ENCODE results near the gene PKIG. TPM values are rescaled to one million over a fixed set of nuclear protein-coding genes. Genes with fewer than 3 reads are reported as not detected.

Gene PKIG
- total and polyA plus RNA-seq, 9 of the 15 experiments (the other 6 are each of a cell fraction or from before 2014, with no cell fraction given): 0.13 to 7.0 (median 4.7) TPM

- intact Hi-C loops (cut with micrococcal nuclease): no loop called here
- H3K36me3 ChIP-seq (ENCODE audit: control insufficient read depth, insufficient read depth, low read length): no peaks in the 10 kb centered on the region
- ATAC-seq (no peak), DNase-seq (ENCODE audit: extremely low read depth in 1 of 4, low spot score in 3 of 4) (no peak), FAIRE-seq (no peak)
- POLR2A ChIA-PET: interaction anchor here (0.6 to 0.8 kb wide), 2 partner anchors 10 to 39 kb away, joined by 3 read pairs; no protein-coding TSS in a partner anchor
- H3K79me2 ChIP-seq (ENCODE audit: control insufficient read depth, insufficient read depth, low read length): no peaks in the 10 kb centered on the region
- H3K4me3 ChIP-seq: no peak overlapping the region
- no peak overlapping the region for H3K27ac ChIP-seq (ENCODE audit: extremely low read depth, low read depth, low read length)
- CTCF ChIA-PET (ENCODE audit: low intra/inter-chr PET ratio): no interaction called here
- BruUV-seq (replicated peaks): no TSS peak
- H3K4me2 ChIP-seq (ENCODE audit: insufficient read depth, low read length): no peak overlapping the region
- H3K9ac ChIP-seq (ENCODE audit: insufficient read depth in 1 of 2, low read depth in 2 of 2, low read length in 2 of 2): peak overlapping the region in 1 of 2 experiments; percentile 17; a peak in 1 of 4 replicates
- 74% methylated on average over 6 of the region's 7 CpGs for WGBS (ENCODE audit: insufficient coverage, low coverage, missing lambda C conversion rate)
- TF ChIP-seq RFX1 (IDR thresholded peaks at IDR 0.05) (no peak), SIN3A (IDR thresholded peaks at IDR 0.05; ENCODE audit: borderline replicate concordance in 2 of 2, control insufficient read depth in 1 of 2, low read depth in 2 of 2, low read length in 2 of 2) (no peak), CBX1 (IDR thresholded peaks at IDR 0.05; ENCODE audit: low read depth) (no peak), SREBF2 (CRISPR knock-in tag; IDR thresholded peaks at IDR 0.05) (no peak), ZNF639 (CRISPR knock-in tag; conservative IDR thresholded peaks at IDR 0.05 in 1 of 2, IDR thresholded peaks at IDR 0.05 in 1 of 2) (no peak), RBM17 (IDR thresholded peaks at IDR 0.05; ENCODE audit: borderline replicate concordance, low read depth, low read length) (no peak)
- TF ChIP-seq, protein P1, sequence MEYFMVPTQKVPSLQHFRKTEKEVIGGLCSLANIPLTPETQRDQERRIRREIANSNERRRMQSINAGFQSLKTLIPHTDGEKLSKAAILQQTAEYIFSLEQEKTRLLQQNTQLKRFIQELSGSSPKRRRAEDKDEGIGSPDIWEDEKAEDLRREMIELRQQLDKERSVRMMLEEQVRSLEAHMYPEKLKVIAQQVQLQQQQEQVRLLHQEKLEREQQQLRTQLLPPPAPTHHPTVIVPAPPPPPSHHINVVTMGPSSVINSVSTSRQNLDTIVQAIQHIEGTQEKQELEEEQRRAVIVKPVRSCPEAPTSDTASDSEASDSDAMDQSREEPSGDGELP (CRISPR knock-in tag; IDR thresholded peaks at IDR 0.05; ENCODE audit: borderline replicate concordance): no peak
- no peaks in the 10 kb centered on the region for H3K9me3 ChIP-seq (replicated peaks; ENCODE audit: control insufficient read depth, insufficient read depth, low read depth, low read length)
- no peak overlapping the region for H2AFZ ChIP-seq (ENCODE audit: low read depth, low read length)
- H3K4me1 ChIP-seq (replicated peaks in 1 of 2; ENCODE audit: control insufficient read depth in 2 of 2, insufficient read depth in 2 of 2, low read length in 2 of 2): peaks cover 11 to 14% of the 10 kb centered on the region in 2 experiments; a peak in 4 of 5 replicates
- in situ Hi-C loops (cut with MboI): no loop called here
- 0 out of 2 replicates have a peak, but pooled peaks cover 5% of the 10 kb centered on the region for H4K20me1 ChIP-seq (replicated peaks; ENCODE audit: control insufficient read depth, insufficient read depth, low read length)
- H3K27me3 ChIP-seq (ENCODE audit: control insufficient read depth in 2 of 2, insufficient read depth in 2 of 2, low read length in 2 of 2): peaks cover 0 to 4% of the 10 kb centered on the region in 2 experiments; a peak in 3 of 5 replicates
- no peaks in the 10 kb centered on the region for H3K9me1 ChIP-seq (ENCODE audit: control insufficient read depth, insufficient read depth, low read length)
Measured at GRCh38 chr20:44626278-44626677, 43.9 kb downstream of the PKIG start.

All from K562 (cell line).